Nucleus accumbens (tissue), 56 donors: Measurements from ENCODE around the gene OR10A6.

Experiments used
- DNase-seq, 56 donors: peaks; one replicate each; lab custom pipeline; 2025; lab: John Stamatoyannopoulos, UW

OR10A6 gene, protein sequence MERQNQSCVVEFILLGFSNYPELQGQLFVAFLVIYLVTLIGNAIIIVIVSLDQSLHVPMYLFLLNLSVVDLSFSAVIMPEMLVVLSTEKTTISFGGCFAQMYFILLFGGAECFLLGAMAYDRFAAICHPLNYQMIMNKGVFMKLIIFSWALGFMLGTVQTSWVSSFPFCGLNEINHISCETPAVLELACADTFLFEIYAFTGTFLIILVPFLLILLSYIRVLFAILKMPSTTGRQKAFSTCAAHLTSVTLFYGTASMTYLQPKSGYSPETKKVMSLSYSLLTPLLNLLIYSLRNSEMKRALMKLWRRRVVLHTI

DNA sequence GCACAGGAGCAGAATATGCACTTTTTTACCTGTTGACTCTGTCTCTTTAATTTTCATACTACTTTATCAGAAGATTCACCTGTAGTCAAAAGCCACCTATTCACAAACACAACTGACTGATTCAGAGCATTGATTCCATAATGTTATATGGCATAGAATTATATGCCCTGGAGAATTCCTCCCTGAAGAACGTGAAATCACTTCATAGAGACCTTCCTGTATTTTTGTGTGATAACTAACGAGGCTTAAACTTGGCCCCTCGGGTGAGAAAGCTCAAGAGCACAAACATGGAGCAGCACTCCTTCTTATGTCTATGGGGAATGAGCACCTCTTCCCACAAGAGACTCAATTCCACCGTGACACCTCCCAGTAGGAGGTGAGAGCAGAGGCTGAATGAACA, at the start of gene OR10A6:
TSS of gene OR10A6 (minus strand) at position 101 of the 400 bp plus-strand sequence. CDS start 2,606 bp downstream, outside the sequence.
- DNase-seq: no peak

DNA sequence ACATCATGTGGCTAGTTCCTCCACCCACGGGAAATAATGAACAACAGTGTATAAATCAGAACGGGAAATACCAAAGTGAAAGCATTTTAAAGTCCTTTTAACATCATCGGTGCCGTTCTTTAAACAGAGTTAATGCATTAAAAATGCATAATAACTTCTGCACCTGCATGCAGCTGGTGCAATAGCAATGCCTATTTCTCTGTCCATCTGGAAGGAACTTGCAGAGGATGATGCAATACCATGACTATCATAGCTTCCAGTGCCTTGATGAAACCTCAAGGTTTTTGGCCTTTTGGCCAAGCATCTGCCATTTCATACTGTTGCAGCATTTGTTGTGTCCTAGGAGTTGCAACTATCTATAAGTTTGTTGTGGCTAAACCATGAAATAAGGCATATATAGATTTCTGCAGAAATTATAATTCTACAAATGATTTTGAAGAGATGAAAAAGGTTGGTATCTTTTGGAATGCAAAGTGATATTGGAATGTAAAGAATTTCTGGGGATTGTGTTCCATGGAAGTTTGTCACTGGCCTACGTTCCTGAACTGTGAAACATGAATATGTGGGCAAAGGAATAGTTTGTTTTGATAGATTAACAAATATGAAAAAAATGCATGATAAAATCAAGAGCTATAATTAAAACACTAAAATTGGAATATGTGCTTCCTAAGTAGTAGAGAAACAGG, 46.3 kb upstream of the OR10A6 start:
- DNase-seq: no peak

DNA sequence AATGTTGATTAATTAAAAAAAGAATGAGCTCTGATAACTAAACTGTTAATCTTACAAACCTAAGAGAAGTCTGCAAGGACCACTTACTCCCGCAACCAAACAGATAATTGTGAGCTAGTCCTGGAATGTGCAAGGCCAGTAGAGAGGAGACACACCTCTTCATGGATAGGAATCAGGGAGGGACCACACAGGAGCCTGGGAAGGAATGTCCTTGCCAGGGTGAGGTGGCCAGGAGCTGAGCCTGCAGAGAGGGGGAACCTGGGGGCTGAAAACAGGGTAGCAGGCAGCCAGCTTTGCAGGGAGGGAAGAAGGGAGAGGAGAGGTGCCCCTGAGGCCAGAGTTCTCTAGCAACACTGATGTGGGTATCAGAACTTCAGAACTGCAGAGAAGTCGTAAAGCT, 43.6 kb upstream of the OR10A6 start:
- no peak for DNase-seq

DNA sequence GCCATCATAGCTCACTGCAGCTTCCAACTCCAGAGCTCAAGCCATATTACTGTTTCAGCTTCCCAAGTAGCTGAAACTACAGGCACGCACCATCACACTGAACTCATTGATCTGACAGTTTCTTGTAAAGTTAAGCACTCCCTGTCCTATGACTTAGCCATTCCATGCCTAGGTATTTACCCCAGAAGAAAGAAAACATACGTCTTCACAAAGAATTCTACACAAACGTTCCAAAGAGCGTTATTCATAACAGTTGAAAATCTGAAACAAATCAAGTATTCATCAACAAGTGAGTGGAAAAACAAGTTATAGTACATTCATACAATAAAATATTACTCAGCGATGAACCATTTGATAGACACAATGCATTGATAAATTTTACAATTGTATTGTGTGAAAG, 41.9 kb upstream of the OR10A6 start:
- DNase-seq: no peak

DNA sequence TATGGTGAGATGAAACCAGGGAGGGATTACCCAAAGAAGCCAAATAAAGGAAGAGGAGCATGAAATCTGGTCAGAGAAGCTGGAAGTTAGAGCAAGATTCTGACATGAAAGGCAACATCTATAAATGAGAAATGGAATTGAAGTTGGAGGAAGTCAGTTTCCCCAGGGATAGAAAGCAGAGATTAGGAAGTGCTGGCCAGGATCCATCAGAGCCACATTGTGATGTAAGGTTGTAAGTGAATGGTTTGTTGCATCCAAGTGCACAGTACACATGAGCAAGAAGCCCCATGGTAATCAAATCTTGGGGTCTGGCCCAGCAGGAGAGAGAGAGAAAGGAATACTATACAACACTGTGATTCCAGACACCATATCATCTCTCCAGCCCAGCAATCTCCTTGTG, 40.8 kb upstream of the OR10A6 start:
- no peak for DNase-seq

DNA sequence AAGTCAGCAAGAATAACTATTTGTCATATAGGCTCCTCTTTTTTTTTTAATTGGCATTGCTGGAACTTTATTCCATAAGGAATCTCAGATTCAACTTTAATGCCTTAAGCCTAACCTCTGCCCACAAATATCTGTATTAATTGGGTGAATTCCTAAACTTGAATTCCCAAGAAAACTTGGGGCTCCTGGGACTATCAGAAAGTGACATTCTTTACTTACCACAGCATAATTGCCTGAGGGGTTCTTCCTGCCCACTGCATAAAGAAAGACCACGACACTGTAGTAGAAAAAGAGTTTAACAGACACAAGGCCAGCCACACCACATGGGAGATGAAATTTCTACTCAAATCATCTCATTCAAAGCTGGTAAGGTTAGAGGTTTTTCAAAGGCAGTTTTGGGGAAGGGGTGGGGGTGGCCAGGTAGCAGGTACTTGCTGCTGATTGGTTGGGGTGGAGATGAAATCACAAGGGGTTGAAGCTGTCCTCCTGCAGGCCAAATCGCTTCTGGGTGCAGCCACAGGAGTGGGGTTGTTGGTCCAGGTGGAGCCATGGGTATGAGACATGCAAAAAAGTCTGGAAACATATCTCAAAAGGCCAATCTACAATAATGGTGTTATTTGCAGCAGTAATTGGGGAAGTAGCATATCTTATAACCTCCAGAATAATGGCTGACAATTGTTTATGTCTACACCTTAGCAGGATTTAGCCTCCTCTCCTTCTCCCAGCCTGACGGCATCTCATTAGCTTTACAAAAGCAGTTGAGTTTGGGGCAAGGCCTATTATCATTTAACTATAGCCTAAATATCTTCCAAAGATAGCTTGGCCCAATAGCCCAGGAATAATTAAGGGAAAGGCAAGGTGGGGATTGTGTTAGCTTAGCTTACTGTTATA, 38.9 kb upstream of the OR10A6 start:
- no peak for DNase-seq

DNA sequence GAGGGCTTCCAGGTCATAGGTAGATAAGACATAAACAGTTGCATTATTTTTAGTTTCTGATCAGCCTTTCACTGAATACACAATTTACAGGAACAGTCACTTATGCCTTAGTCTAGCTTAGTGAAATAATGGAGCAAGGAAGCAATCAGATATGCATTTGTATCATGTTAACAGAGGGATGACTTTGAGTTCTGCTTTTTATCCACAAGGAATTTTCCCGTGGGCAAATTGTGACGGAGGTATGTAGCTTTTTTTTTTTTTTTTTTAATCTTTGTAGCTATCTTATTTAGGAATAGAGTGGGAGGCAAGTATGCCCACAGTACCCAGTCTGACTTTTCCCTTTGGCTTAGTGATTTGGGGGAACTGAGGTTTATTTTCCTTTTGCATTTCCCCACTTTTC, 37.6 kb upstream of the OR10A6 start:
- DNase-seq: no peak

DNA sequence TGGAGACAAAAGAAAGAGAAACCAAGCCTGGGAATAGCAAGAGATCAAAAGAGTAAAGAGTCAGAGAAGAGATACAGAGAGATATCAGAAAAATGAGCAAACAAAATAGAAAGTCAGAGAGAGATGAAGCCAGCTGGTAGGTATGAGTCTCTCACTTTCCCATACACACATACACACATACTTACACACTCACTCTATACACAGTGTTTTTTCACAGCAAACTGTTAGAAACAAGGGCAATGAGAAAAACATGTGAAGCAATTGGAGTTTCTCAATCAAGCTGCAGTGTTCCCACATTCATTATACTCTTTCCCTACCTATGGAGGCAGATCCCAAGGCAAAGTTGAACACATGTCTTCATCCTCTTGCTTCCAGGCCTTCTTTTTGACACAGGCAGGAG, 36.8 kb upstream of the OR10A6 start:
- DNase-seq: no peak

DNA sequence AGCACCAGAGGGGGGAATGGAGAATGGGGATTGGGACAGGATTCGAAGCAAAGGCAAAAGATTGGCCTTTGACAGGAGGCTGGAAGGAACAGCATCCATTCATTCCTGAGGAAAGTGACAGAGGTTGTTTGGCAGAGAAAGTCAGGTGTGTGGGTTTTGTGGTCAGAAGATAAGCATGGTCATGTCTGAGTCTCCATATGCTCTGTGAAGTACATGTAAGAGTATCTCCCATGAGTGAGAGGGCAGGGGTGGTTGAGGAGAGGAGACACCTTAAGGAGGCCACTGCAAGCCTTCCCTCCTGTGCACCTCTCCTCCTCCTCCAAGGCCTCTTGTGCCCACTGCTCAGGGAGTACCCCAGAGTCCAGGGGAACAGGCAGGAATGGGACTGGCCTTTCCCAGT, 36.0 kb upstream of the OR10A6 start:
- DNase-seq: no peak

DNA sequence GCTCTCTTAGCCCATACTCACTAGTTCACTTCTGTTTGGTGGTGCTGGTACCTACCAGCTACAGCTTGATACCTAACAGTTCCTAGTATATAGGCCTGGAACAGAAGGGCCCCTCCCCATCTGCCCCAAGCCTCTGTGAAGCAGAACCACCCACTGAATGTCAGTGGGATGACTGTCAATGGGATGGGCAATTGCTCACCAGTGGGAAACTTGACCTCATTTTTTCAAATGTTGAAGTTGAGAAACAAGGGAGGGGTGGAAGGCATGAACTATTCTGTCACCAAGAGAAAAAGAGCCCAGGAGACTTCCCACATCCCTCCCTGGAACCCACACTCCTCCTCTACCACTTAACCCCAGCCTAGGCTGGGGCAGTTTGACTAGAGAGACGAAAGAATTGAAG, 34.3 kb upstream of the OR10A6 start, which contains the start of gene NLRP10:
TSS of gene NLRP10 (minus strand) at position 62 of the 400 bp plus-strand sequence. CDS start 1,952 bp downstream, outside the sequence.
- DNase-seq: no peak

DNA sequence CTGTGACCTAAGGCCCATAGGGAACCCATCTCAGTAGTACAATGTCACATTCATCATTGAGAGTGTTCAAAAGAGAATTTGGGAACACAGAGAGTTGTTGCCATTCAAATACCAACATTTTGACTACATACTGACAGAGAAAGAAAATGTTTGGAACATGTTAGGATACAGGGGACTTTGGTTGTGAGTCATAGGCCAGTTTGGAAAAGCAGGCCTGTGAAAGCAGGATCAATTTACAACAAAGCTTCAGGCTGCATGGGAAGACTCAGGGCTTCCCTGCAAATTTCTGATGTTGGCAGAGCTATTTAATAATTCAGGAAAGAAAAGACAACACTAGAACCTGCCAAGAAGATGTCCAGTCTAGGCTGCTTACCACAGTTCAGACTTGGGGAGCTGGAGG, 33.8 kb upstream of the OR10A6 start:
- no peak for DNase-seq

DNA sequence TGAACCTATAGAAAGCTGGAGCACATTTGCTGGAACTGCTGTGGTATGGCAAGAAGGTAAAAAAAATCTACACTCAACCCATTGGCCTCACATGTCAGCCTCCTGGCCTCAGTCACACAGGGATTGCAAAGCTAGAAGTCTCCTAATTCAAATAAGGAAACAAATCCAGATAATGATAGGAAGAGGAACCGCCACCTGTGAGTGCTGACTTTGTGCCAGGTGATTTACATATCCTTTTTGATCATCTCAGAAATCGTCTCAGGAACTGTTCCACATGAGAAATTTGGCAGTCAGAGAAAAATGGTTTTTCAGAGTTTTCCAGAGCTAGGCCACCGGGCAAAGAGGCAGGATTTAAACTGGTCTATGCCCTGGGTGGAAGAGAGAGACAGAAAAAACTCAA, 33.2 kb upstream of the OR10A6 start:
- no peak for DNase-seq

DNA sequence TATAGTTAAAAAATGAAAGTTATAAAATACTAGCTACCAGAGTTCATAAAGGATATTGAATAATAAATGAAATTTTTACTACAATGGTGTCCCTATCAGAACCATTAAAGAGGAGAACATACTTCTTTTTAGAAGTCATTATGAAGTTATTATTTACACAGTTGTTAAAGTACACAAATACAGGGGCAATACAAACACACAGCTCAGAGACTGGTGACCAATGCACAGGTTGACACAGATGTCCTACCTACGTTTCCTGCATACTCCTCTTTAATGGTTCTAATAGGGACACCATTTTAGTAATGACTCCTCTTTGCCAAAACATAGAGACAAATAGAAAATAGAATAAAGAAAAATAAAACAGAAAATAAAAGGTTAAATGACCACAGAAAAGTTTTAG, 24.1 kb upstream of the OR10A6 start:
- no peak for DNase-seq

DNA sequence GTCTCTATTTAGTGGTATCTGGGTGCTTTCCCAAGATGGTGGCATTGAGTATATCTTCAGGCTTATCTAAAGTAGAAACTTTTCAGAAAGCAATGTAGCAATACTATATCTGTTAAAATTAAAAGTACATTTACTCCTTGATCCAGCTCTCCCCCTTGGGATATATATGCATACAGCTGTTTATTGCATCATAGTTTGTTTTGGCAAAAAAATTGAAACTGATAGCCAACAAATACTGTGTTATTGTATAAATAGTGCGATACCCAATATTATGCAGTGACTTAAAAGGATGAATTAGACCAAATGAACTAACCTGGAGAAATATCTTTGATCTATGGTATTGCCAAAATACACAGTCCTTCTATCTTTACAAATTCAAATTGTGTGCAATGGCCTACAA, 18.9 kb upstream of the OR10A6 start:
- DNase-seq: no peak

DNA sequence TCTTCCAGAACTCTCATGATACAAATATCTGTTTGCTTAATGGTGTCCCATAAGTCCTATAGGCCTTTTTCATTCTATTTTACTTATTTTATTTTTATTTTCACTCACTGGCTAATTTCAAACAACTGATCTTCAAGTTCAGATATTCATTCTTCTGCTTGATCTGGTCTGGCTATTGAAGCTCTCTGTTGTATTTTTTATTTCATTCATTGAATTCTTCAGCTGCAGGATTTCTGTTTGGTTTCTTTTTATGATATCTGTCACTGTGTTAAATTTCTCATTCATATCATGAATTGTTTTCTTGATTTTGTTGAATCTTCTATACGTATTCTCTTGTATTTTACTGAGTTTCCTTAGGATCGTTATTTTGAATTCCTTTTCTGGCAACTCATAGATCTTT, 13.1 kb upstream of the OR10A6 start:
- DNase-seq: no peak

DNA sequence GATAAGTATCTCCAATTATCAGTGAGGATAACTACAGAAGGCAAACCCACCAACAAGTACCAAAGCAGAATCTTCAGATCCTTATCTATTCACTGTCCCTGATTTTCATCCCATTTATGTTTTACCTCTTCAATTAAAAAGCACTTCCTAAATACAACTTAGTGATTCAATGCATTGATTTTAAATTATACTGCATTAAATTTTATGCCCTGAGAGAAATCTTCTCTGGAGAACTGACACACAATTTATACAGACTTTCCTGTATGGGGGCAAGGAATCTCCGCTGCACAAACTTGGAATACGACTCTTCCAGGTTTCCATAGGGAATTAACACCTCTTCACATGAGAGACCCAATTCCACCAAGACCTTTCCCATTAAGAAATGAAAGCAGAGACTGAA, 10.5 kb upstream of the OR10A6 start, which contains the start of gene OR10A3:
TSS of gene OR10A3 (minus strand) at position 101 of the 400 bp plus-strand sequence. CDS start 2,188 bp downstream, outside the sequence.
- no peak for DNase-seq

DNA sequence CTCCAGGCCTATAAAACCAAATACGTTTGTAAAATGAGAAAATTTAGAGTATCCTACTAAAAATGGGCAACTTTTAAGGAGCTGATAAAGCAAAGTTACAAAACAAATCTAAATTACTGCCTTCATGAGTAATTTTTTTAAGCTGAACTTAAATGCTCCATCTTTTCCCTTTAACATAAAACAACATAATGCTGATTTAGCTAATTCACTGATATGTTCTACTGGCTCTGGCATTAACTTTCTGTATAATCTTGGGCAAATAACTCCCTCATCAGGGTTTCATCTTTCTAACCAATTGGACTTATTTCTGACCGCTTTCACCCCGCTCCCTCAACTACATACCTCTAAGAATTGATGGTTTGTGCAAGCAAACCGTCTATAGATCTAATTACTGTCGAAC, 10.1 kb upstream of the OR10A6 start:
- DNase-seq: no peak

DNA sequence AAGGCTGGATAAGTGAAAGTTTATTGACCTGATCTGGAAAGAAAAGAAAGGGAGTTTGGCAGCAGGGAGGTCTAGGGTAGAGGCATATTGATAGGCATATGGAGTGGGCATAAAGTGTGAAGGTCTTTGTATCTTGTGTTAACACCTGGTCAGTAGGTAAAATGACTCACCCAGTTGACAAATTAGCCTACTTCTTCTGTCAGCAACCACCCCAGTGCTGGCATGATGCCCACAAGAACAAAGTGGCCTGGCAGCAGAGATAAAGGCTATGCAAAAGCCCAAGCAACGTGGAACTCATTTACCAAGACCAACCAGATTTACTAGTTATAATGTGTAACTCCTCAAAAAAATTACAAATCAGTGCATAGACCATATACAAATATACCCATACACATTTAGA, 5.5 kb upstream of the OR10A6 start:
- no peak for DNase-seq

DNA sequence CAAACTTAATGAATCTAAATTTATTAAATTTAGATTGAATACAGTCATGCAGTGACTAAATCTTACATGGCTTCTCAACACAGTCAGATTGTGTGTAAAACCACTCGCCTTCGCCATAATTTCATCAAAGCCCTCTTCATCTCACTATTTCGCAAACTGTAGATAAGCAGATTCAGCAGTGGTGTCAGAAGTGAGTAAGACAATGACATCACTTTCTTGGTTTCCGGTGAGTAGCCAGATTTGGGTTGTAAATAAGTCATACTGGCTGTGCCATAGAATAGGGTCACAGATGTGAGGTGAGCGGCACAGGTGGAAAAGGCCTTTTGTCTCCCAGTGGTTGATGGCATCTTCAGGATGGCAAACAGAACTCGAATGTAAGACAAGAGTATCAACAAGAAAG, 3.4 kb downstream of the OR10A6 start:
- no peak for DNase-seq

DNA sequence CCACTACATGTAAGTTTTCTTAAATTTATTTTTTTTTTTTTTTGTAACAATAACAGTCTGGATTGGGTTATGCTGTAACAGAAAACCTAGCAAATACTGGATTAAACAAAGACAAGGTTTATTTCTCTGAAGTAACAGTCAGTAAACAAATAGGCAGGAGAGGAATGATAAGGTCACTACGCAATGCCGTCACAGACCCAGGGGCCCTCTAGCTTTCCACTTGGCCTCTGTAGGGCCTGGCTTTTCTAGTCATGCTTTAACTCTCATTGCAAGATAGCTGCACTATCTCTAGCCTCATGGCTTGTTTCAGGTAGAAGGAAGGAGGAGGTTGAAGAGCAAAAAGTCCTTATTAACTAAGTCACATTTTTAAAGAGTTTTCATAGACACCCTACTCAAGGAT, 6.5 kb downstream of the OR10A6 start:
- no peak for DNase-seq

DNA sequence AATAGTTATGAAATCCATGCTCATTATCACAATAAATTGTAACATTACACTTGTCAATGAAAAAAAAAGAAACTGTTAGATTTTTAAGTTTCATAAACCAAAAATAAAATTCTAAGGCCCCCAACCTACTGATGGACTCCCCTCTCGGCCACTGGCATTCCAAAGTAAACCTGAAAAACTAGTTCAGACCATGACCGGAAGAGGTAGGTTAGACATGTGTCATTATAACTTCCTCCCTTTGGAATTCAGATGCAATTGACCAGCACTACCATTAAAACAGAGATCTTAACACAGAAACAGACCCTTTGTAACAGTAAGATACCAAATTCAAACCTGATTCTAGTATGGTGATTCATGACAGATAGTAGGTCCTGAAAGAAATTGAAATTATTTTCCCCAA, 12.9 kb downstream of the OR10A6 start:
- no peak for DNase-seq
